Stimulated activated CD4-positive, alpha-beta T cell treated with anti-CD3 and anti-CD28 coated beads, Interleukin-4, amount 100 ng/mL, for 48 hours (primary cell): ENCODE measurements around the gene ARHGEF6.

ENCODE experiments used
- DNase-seq, 2 donors: peaks; one replicate each; pipeline ENCODE4 v3.0.0-alpha.2; 2020; ENCODE audit warnings: low read depth in 2 of 2

The ARHGEF6 gene

DNA sequence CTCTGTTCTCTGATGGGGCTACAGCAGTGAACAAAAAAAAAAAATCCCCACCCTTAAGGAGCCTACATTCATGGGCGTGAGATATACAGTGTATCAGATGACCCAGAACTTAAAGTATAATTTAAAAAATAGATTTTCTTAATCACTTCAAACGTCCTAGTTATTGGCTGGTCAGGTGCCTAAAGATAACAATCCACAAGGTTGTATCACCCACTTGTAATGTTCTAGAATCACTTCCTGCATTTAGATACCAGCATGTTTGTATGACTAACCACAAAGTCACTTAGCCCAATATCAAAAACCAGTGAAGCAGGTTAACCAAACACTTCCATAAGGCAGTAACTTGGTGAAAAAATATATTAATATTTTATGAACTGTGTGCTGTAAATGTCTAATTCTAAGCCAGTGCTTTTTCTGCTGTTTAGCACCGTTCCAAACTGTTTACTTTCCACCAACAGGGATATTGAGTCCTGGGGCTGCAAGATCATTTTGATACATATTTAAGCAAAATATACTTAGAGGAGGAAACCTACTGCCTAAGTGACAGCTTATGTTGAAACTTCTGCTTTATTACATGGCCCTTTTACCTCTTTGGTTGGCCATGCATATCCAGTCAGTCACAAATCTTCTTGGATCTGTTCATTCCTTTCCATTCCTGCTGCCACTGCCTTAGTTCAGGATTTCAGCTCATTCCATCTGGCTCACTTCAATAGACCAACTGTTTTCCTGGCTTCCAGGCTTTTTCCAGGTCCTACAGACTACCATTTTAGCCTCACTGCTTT is 89.5 kb downstream of the ARHGEF6 start:
- no peak for DNase-seq

DNA sequence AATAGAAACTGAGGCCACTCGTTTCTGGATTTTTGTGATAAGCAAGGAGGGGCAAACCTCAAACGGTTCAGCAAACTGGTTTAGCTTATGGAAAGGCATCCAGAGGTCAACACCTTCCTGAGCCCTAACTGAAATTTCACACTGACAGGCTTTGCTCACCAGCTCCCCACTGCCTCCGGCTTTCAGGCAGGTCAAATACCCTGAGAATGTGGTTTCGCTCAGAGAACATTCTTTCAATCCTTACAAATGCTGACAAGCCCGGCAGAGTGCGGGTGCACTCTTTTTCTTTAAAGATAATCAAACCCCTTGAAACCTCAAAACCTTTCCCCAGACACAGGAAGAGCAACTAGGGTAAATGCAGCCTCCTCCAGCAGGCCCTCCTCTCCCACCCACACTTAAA is 91.3 kb downstream of the ARHGEF6 start:
- no peak for DNase-seq

DNA sequence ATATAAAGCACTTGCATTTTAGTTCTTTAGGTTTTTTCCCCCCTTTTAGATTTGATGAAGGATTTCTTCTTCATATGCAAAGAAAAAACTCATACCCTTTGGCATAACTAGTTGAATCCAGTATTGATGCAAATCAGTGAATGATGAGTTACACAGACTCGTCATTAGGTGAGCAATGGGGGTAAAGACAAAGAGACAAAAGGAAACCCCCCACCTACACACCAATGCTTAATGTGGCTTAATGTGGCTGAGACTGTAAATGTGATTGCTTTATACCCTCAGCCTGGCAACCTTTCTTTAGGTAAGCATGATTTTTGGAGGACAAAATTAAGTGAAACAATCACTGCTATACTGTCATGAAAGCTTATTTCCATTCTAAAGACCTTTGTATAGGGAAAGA is 93.3 kb downstream of the ARHGEF6 start:
- peak in 1 of 2 donors; percentile 31 for DNase-seq

DNA sequence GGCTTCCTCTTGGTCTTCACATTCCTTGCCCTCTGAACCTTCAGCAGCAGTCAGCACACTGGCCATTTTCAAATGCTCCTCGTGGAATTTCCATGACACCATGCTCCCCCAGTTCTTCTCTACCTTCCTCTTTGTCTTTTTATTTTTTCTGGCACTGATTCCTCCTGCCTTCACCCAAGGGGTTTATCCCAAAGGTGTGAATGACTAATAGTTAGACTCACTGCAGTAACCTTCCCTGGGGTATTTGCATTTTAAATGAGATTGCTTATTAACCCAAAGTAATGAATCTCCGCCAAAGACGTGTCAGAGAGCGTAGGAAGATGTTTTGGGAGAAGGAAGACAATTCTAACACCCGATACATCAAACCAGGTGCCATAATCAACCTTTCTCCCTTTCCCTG is 96.6 kb downstream of the ARHGEF6 start:
- no peak for DNase-seq

DNA sequence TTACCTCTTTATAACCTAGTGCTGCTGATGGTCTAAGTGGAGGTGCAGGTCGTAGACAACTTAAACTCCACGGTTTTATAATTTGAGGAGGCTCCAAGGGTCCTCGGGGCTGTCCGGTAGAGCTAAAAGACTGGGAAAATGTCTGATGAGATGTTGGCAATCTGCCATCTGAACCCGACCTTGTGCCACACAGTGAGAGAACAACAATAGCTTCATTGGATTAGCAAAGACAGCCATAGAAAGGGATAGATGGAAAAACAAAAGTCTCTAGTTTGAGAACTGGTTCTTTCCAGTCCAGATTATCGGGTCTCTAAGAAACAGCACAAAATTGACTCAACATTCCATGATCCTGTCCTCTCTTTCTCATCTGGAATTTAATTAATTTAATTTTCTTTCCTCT is 101.2 kb downstream of the ARHGEF6 start:
- no peak for DNase-seq

DNA sequence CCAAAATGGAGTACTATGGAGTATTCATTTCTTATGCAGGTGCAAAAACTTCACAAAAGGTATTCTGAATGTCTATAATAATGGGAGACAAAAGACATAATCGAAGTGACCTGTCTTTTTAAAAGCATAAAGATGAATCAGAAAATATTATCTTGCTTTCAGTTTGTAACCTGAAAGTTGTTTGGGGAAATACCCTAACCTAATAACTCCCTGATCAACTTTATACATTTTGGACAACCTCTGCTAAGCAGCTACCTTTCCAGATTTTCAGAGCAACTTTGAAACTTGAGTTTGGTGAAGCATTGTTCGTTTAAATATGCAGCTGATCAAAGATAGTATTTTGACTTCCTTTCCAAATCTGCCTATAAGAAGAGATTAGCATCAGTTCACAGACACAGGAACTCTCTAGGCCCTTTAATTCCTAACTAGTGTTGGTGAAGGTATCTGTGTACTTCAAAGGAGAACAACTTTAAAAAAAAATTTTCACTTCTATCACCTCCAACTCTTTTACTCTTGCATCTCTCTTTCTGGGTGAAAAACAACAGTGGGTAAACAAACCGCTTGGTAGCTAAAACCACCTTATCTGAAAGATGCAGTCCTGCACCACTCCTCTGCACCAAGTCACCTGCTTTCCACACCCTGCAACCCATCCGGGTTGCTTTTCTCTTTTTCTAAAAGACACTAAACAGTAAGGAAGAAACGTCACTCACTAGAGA is 106.3 kb downstream of the ARHGEF6 start:
- DNase-seq: no peak

DNA sequence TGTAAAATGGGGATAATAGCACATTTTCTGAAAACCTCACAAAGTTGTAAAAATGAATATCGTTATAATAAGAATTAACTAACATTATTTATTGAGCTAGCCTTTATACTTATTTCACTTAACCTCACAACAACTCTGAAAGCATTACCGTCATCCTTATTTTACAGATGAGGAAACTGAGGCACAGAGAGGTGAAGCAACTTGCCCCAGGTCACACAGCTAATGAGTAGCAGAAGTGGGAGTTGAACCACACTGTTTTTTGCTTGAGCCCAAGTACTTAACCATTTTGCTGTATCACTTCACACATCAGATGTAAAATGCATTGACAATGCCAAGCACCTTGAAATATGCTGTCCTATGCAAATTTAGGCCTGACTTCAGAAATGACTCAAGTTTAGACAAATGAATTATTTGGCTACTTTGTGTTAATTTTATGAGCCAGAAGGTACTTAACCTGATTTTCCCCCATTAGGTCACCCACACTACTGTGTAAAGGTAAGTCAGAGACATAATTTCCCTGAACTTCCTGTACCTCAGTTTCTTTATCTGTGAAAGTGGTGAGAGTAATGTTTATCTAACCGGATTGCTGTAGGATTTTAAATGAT is 109.6 kb downstream of the ARHGEF6 start:
- no peak for DNase-seq

DNA sequence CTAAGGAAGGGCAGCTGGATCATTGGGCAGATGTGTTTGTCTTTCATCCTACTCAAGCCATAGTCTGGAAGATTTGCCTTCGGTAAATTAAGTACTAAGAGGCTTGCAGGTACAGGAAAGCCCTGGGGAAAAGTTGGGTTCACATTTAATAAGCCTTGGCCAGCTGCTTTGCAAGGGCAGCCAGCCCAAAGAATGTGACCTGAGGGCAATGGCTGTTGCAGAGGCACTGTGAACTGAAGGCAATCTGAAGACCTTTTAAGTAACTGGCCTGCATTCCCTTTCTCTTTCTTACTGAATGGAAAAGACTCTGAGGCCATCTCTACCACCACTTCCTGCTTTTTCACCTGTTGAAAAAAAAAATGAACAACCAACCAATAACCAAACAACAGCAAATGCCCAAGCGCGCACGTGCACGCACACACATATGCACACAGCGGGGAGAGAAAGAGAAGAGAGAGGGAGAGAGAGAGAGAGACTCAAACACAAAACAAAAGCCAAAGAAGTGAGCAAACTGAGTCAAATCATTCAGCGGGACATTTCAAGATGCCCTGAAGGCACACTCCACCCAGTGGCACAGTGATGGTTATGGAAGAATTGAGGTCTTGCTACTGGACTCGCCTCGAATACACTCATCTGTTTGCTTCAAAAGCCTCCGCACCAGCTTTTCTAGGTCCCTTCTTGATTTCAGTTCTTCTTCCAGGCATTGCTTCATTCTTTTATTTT is 113.1 kb downstream of the ARHGEF6 start:
- no peak for DNase-seq

DNA sequence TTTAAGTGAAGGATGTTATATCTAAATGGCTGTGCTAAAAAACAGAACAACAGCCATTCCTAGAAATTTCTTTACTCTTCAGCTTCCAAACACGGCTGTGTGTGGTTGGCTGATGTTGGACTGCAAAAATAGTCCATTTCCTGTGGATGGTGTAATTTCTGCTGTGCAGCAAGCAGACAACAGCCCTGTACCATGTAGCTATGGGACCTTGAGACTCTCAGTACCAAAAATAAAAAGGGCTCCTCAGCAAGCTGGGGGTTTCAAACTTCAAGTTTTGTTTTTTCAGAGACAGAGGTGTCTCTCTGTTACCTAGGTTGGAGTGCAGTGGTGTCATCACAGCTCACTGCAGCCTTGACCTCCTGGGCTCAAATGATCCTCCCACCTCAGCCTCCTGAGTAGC is 114.6 kb downstream of the ARHGEF6 start:
- no peak for DNase-seq

DNA sequence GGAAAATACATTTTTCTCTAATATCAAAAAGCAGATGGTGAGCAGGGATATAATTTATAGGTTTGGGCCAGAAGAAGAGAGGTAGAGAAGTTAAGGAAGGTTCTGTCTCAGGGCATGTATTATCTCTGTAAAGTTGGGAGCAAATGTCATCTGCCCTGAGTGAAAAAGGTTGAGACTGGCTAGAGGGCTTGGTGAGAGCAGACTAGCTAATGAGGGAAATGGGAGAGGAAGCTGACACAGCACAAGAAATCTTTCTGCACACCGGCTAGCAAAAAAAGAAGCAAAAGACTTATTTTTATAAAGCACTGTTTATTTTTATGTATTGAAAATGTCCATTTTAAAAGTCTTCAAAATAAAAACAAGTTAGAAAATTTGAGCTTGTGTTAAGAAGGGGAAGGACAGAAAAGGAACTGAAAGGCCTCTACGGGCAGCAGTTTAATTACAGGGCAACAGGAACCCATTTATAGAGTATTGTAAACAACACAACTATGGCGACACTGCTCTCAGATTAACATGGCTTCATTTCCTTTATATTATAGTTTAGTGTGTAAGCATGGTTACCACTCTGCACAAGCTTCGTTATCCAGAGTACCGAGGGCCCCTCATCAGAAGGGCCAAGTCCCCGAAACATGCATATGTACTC is 115.4 kb downstream of the ARHGEF6 start:
- no peak for DNase-seq

DNA sequence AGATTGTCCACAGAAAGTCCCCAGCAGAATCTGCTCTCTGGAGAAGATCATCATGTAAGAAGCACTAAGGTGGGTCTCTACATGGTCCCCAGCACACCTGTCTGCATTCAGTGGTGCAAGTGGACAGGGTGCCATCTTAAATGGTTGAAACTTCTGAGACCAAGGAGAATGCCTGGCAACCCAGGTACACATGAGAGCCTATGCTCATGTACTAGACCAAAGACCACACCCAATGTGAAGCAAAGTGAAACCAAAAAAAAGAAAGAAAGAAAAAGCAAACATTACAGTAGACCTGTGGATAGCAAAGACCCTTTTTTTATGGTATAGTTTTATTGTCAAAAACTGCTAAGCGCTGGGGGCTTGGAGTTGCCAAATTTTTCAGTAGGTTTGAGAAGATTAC is 117.8 kb downstream of the ARHGEF6 start:
- DNase-seq: no peak

DNA sequence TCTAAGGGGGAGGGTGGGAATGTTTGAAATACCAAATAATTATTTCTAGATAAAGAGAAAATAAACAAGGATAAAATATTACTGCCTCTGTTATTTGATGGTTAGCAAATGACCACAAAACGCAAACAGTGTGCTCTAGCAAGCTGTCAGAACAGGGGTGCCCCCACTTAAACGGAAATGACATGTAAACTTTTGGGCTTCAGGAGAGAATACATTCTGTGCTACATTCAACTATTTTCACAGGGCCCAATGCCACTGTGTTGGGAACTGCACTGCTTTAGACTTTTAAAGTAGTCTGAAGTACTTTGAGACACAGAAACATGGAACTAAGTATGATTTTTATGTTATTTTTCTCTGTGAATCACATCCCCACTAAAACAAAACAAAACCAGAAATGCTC is 118.6 kb downstream of the ARHGEF6 start:
- DNase-seq: no peak

DNA sequence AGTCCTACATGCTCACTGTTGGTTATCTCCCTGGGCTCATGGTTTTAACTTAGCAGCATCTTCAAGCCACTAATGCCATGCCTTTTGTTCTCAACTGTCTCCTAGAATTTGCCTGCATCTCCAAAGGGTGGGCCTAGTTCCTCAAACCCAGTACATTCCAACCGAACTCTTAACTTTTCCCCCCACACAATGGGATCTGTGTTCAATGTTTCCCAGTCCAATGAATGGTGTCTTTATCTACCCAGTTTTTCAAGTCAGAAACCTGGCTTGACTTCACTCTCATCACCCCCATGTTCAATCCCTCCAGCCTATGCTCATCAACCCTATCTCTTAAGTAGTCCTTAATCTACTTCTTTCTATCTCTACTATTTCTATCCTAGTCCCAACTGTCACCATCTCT is 119.8 kb downstream of the ARHGEF6 start:
- no peak for DNase-seq

DNA sequence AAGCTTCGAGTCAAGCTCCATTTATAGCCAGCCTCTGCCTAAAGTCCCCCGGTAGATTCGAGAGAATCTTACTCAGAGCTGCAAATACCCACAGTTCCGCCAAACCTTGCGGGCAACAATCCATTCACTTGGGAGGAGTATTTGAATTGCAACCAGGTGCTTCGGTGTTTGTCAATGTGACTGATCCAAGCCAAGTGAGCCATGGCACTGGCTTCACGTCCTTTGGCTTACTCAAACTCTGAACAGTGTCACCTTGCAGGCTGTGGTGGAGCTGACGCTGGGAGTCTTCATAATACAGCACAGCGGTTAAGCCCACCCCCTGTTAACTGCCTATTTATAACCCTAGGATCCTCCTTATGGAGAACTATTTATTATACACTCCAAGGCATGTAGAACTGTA is 121.6 kb downstream of the ARHGEF6 start:
- no peak for DNase-seq

DNA sequence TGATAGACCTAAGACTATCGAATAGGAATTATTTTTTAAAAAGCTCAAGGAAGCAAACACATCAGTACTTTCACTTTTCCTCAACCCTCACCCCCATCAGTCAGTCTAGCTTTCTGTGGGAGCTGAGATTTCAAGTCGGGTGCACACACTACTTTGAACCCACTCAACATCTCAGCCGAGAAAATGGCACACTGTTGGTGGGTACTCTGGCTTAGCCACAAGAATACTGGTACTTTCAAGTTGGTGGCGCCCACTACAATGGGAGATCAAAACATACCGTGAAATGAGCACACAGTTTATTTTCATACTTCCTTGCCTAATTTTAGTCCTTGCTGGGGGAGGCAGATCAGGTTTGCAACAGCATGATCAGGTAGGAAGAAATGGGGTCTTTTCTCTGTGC is 122.6 kb downstream of the ARHGEF6 start:
- no peak for DNase-seq

DNA sequence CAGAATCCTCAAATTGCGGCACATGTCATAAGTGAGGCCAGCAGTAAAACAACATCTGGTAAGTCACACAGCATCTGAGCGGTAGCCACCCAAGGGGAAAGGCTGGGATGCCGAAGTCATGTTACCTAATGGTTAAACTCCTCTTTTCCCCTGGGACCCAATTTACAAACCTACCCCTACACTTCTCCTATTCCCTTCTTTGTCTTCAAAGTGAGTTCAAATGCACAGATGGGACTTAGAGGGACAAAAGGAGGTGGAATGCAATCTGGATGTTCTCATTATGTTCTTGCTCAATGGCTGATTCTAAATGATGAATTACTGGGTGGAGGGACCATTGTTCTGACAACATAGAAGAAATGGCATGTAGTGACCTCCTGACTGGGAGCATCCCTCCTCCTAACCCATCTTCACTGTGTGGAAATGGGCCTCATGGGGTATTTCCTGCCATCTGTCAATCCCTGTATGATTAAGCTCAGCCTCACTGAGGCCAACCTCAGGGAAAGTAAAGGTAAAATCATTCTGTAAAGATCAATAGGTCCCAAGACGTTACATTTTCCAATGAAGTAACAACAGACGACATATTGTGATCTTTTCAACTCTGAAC is 124.3 kb downstream of the ARHGEF6 start:
- DNase-seq: no peak

DNA sequence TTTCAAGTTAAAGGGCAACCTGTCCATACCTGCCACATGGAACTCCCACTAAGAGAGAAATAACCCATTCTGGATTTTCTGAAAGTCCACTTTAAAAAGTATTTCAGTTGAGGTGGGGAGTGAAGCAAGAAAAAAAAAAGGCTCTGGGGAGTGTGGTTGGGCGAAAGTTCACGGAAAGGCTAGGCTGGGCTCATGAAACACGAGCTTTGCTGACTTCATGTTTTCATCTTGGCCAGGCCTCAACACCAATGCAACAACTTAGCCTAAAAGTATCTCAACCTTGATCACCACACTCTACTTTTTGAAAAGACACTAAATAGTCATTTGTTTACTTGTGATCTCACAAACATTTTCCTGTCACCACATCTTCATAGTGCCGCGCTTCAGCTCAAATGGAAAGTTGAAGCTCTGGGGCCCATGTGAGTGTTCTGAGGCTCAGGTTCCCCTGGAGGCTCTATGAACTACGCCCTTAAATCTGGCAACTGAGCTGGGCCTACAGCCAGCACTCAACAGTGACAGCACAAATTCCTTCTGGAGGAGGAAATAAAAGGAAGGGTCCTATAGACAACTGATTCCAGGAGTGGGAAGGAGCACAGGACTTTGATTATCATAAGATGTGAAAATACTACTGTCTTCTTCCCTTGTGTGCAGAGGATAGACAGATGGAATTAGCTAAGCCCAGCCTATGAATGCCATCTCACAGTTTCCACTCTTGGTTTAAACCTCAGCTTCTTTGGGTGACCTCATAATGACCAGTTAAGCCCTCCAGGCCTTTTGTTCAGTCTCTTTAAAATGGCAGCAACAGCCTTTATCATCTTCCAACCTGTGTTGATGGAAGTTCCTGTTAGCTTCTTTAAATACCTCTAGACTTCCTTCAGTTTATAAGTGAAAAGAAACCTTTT is 127.7 kb downstream of the ARHGEF6 start:
- no peak for DNase-seq

DNA sequence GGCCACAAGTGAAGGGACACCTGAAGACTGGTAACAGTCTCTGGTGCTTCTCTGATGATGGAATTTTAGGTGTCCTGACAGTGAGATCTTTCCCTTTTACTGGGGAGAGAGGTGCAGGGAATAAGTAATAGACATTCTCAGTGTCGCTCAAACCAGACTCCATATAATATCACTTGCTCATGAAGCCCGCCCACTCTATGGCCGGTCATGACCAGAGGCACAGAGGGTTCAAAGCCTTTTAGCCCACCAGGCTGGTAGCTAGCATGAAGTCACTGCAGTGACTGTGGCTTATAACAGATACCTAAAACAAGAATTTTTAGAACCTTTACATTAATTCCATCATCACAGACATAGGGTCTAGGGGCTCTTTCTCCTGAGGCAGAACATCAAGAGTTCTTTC is 129.9 kb downstream of the ARHGEF6 start:
- DNase-seq: no peak

DNA sequence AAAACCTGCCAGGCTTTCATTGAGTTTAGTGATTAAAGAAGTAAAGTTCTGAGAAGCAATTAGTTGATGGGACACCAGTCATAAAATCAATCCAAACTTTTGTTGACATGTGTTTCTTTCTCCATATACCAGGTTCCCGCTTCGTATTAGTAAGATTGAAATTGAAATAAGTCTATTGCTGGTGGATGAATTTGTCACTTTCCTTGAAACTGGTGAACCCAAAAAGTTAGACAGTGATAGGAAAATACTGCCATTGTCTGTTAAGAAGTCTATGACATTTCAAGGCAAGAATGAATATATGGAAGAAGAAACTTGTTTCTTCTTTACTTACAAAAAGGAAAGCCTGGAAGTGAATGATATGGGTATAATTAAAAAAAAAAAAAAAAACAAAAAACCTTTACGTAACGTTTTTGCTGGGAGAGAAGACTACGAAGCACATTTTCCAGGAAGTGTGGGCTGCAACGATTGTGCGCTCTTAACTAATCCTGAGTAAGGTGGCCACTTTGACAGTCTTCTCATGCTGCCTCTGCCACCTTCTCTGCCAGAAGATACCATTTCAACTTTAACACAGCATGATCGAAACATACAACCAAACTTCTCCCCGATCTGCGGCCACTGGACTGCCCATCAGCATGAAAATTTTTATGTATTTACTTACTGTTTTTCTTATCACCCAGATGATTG is 132.9 kb downstream of the ARHGEF6 start, which contains the start of gene CD40LG:
Gene CD40LG, plus strand, starts transcription at position 482 of the 684 bp plus-strand sequence. Its CDS starts 91 bp downstream, at position 573.
- no peak for DNase-seq
